B cell (primary cell): ENCODE measurements around the gene MGAT5.

Experiments
- EZH2 ChIP-seq: IDR thresholded peaks from 2 replicates; pipeline ENCODE4 v1.6.1; 2012; ENCODE audit warnings: borderline replicate concordance, low read depth, mild to moderate bottlenecking, moderate library complexity, low read length; ENCODE audit not compliant: insufficient read depth, poor library complexity, severe bottlenecking
- TF ChIP-seq, protein P1 (sequence below): fragments of 200-600 bp; IDR thresholded peaks from one replicate; pipeline ENCODE4 v1.8.0; 2022; ENCODE audit warnings: antibody characterized with exemption, mild to moderate bottlenecking

DNA sequence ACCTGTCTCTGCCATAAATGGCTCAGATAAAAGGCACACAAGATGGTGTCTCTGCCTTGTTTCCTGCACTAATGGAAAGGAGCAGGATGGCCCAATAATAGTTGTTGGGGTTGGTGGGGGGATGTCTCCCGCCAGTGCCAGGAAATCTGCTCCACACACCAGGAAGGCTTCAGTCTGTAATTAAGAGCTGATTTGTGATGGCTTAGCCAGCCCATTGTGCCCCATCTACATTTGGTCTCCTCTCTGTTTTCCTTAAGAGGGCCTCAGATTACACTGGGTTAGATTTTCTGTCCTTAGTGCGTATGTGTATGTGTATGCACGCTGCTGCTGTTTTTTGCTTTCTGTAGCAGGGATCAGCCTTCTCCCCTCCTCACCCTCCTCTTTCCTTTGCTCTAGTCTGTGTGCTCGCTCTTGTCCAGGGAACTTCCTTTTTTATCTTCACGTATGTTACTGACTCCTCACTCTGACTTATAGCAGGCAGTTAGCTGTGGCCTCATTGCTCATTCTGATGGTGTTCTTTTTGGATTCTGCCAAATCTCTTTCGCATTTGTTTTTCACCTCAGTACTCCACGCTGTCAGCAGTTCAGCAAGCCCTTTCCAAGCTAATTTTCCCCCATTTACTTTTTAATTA, 33.4 kb upstream of the MGAT5 start:
- TF ChIP-seq, protein P1, sequence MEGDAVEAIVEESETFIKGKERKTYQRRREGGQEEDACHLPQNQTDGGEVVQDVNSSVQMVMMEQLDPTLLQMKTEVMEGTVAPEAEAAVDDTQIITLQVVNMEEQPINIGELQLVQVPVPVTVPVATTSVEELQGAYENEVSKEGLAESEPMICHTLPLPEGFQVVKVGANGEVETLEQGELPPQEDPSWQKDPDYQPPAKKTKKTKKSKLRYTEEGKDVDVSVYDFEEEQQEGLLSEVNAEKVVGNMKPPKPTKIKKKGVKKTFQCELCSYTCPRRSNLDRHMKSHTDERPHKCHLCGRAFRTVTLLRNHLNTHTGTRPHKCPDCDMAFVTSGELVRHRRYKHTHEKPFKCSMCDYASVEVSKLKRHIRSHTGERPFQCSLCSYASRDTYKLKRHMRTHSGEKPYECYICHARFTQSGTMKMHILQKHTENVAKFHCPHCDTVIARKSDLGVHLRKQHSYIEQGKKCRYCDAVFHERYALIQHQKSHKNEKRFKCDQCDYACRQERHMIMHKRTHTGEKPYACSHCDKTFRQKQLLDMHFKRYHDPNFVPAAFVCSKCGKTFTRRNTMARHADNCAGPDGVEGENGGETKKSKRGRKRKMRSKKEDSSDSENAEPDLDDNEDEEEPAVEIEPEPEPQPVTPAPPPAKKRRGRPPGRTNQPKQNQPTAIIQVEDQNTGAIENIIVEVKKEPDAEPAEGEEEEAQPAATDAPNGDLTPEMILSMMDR: no peak
- no peak for TF ChIP-seq EZH2
